Subcutaneous adipose tissue (tissue), 4 donors: ENCODE measurements around the gene OPHN1. TPM values are rescaled to one million over a fixed set of nuclear protein-coding genes. Genes with fewer than 3 reads are reported as not detected.

Experiments
- CTCF ChIP-seq: fragments of 450-650 bp; IDR thresholded peaks from one replicate; pipeline ENCODE4 v1.5.1; 2016; ENCODE audit warnings: low read depth, mild to moderate bottlenecking, control low read depth, antibody characterized with exemption, moderate library complexity
- total RNA-seq, 4 donors: library from RNA; depleted of rRNA; stranded (reverse); fragments of >200 nt; gene quantifications; one replicate each; pipeline ENCODE4 v1.1.0, GENCODE V29; 2016

Gene OPHN1
- total RNA-seq, 4 donors from 2014 or later, result 11.4 to 29.4 (median 17.8) TPM

GRCh38 chrX:68332201-68332731 is 101.0 kb downstream of the OPHN1 start:
- TF ChIP-seq CTCF, result no peak

GRCh38 chrX:68307769-68308168 is 125.5 kb downstream of the OPHN1 start:
- no peak for TF ChIP-seq CTCF

GRCh38 chrX:68304602-68305001 is 128.7 kb downstream of the OPHN1 start:
- TF ChIP-seq CTCF, result no peak

- TF ChIP-seq CTCF, result no peak
Measured at GRCh38 chrX:68299898-68300297, 133.4 kb downstream of the OPHN1 start.

GRCh38 chrX:68292471-68292870 is 140.8 kb downstream of the OPHN1 start:
- TF ChIP-seq CTCF, result no peak

GRCh38 chrX:68288127-68288526 is 145.2 kb downstream of the OPHN1 start:
- TF ChIP-seq CTCF, result no peak

GRCh38 chrX:68287419-68287818 is 145.9 kb downstream of the OPHN1 start:
- TF ChIP-seq CTCF, result no peak
